Astrocyte of the cerebellum (primary cell): ENCODE measurements around the gene KDM3B.

ENCODE experiments used
- DNase-seq: peaks from one replicate; pipeline ENCODE4 v3.0.0-alpha.2; 2011; ENCODE audit warnings: low read depth
- H3K4me3 ChIP-seq: 2 replicates; pipeline ENCODE4 v1.5.1; 2011; ENCODE audit warnings: mild to moderate bottlenecking, low read depth, low read length, moderate library complexity
- CTCF ChIP-seq: IDR thresholded peaks from 2 replicates; pipeline ENCODE4 v1.5.1; 2012; ENCODE audit warnings: low read length, low read depth, moderate library complexity, mild to moderate bottlenecking; ENCODE audit errors: missing control alignments
- in situ Hi-C: cut with HindIII; loops from 2 replicates; pipeline ENCODE4 v1.10.0; 2017; ENCODE audit warnings: low sequenced_read_pairs

KDM3B gene

GRCh38 chr5:138330813-138331448 is 21.6 kb upstream of the KDM3B start:
- no peak for TF ChIP-seq CTCF
- in situ Hi-C loops, result no loop called here
- DNase-seq, result no peak
- peak overlapping the region; percentile 70 for H3K4me3 ChIP-seq

- H3K4me3 ChIP-seq, result peak within 1 kb of the TSS; percentile 70
- in situ Hi-C loops, result no loop called here
- no peak for TF ChIP-seq CTCF
- peak; percentile 98 for DNase-seq
These were observed 20.8 kb upstream of the KDM3B start, which contains the start of gene CDC25C for GRCh38 chr5:138331449-138332368. Gene CDC25C, minus strand, starts transcription at chr5:138331804. Its CDS starts 624 bp downstream, at chr5:138331180.

GRCh38 chr5:138334867-138335447 is 17.5 kb upstream of the KDM3B start:
- in situ Hi-C loops, result no loop called here
- no peak for TF ChIP-seq CTCF
- no peak overlapping the region for H3K4me3 ChIP-seq
- DNase-seq, result no peak

GRCh38 chr5:138336952-138337684 is 15.4 kb upstream of the KDM3B start:
- no peak for TF ChIP-seq CTCF
- H3K4me3 ChIP-seq, result peak overlapping the region; percentile 61
- peak; percentile 47 for DNase-seq
- in situ Hi-C loops, result no loop called here

GRCh38 chr5:138337685-138338410 is 14.6 kb upstream of the KDM3B start, which contains the start of gene FAM53C:
Gene FAM53C, plus strand, starts transcription at chr5:138338266. Its CDS starts 3,070 bp downstream, at chr5:138341336.
- in situ Hi-C loops, result no loop called here
- no peak for TF ChIP-seq CTCF
- peak within 1 kb of the TSS; percentile 61 for H3K4me3 ChIP-seq
- DNase-seq, result peak; percentile 80
